ENCODE measurements around the gene LUZP2.

LUZP2 gene

DNA sequence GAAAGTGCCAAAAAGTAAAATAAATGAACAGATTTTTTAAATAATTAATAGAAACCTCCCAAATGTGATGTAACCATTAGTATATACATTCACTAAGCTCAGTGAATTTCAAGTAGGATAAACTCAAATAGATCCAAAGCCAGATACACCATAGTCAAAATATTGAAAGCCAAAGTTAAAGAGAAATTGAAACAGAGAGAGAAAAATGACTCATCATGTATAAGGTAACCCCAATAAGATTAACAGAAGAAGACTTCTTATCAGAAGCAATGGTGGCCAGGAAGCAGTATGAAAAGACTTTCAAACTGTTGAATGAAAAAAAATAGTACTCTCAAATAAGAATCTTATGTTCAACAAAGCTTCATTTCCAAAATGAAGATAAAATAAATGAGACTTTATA lies 70.5 kb downstream of the LUZP2 start:
- DNase-seq (ENCODE audit: low spot score): no peak

DNA sequence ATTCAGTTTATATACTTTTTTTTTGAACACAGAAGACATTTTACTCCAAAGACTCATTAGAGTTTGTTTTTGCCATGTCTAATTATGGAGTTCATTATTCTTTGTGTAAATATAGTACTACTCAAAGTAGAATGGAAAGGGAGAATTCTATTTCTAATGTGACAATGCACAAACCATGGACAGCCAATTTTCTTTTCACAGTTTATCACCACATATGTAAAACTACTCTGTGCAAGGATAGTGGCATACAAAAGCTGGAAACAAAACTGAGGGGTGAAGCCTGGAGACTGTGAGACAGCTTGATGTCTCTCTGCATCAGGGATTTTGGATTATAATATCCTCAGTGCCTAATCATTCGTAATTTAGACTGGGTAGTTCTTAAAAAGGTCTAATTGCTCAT lies 75.5 kb downstream of the LUZP2 start:
- DNase-seq (ENCODE audit: low spot score): no peak

DNA sequence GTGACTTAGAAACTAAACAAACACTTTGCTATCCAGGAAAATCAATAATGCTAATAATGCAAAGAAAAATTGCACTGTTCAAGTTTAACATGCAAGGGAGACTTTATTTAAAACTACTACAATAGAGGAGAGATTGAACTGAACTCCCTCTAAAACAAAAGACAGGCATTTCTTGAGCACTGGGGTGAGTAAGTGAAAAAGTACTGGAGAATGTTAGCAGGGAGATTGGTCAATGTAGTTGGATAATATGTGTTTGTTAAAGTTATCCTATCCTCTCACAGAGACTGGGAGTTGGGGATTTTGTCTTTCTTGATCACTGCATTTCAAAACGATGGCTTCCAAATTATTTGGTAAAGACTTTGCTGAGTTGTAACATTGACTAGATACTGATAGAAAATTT lies 77.6 kb downstream of the LUZP2 start:
- DNase-seq (ENCODE audit: low spot score): no peak

DNA sequence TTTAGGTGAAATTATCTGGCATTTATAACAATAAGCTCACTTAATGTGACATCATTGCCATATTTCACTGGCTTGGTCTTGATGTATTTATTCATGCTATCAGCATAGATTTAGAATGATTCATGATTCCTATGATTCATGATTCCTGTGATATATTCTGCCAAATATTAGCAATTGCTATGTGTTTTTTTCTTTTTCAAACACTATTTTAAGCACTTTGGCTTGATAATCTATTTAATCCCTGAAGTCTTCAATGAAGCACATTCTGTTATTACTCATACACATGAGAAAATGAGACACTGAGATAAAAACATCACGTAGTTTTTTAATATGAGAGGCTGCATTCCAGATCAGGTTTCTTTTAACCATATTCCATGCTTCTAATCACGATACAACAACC lies 78.5 kb downstream of the LUZP2 start:
- DNase-seq (ENCODE audit: low spot score): no peak

DNA sequence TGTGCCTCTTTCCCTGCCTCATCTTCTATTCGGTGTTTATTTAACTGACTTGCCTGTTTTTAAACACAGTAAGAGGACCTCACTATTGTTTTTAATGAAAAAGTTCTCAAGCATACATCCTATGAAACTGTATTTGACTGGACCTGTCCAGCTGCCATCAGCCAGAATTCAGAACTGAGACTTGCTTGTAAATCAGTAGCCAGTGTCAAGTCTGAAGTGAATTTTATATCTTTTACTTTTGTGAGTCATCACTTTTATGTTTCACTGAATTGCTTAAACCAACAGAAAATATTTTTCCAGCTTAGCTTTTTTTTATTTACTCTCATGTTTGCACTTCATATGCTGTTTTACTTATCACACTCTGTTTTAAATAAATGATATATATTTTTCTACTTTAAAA lies 88.3 kb downstream of the LUZP2 start:
- no peak for DNase-seq (ENCODE audit: low spot score)

DNA sequence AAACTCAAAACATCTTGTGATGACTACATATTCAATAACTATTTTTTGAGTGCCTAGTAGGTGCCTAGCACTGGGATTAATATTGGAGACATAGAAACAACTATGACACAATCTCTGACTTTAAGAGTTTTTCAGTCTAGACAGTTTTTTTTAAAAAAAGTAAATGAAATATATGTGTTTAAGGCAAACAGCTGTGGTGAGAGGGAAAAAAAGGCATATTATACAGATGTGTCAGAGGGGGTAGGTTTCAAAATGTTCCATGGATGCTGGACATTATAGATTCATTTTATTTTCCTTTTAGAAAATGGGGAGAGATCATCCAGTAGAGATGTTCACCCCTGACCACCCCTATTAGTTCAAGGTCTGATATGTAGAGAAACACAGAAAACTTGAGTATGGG lies 90.8 kb downstream of the LUZP2 start:
- DNase-seq (ENCODE audit: low spot score): no peak

DNA sequence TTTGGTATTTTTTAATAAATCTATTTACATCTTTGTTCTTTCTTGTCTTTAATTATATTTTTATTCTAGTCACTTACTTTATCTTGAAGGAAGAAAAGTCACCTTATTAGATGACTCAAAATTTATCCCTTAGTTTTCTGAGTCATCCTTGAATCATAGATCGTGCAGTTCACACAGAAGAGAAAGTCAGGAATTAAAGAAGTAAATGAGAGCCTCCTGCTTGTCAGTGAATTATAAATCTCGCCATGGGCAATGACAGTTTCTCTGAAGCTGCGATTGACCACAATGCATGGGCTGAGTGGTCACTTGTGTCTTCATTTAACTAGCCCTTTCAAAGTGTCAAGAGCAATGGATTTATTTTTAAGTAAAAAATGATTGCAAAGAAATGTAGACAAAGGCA lies 91.2 kb downstream of the LUZP2 start:
- no peak for DNase-seq (ENCODE audit: low spot score)

DNA sequence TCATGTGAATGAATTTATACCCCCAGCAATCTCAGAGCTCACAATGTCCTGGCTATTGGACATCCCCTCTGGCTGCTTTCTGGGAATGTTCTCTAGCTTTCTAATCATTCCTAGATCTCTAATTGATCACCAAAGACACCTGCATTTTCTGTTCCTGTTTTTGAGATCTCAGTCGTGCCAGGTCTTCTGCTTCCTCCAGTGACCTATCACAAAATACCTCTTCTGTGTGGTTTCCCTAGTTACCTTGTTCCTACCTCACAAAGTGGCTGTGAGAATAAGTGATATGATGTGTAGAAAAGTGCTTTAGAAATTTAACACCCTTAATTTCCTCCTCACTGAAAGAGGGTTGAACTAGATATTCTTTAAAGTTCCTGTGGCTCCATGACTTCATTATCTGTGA lies 92.2 kb downstream of the LUZP2 start:
- no peak for DNase-seq (ENCODE audit: low spot score)

DNA sequence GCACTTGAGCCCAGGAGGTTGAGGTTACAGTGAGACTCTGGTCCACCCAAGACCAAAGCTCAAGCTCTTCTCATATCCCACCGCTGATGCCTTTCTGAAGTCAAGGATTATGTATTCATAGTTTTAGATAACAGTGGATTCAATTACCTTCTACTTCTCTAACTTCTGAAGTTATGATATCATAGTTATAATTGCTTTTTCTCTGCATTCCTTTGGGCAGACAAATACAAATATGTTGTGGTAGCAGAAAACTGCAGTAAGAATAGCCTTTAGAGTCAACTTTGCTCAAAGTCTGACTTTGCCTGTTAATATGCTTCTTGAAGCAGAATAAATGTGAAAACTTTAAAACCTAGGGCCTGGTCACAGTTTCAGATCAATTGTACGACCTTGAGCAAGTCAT lies 94.4 kb downstream of the LUZP2 start:
- no peak for DNase-seq (ENCODE audit: low spot score)

DNA sequence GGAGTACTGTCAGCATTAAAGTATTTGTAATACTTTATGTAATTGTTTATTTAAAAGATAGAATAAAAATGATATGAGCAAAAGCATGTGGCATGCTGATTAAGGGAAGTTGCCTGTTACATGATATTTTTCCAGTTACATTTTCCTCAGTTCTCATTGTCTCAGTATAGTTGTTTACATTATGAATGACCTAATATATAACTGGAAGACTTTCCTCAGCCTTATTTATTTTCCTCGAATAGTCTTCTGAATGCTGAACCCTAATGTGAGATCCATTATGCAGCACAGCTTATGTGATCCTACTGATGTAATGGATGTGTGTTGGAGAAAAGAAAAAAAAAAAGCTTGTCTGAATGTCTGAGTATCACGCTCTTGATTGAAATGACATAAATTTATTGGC lies 95.5 kb downstream of the LUZP2 start:
- DNase-seq (ENCODE audit: low spot score): no peak

DNA sequence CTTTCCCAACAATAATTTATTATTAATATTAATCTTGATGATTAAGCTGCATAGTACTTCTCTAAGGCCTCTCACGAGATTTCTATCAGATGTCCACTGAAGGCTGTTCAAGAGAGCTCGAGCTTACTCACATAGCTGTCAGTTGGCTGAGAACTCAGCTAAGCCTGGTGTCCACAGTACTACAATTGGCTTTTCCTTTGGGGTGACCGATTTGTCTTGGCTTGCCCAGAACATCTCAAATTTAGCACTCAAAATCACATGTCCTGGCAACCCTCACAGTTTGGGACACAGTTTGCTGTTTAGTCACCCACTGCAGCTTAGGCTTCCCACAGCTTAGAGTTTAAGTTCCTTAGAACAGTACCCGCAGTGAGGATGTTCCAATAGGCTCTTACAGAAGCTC lies 96.5 kb downstream of the LUZP2 start:
- no peak for DNase-seq (ENCODE audit: low spot score)

DNA sequence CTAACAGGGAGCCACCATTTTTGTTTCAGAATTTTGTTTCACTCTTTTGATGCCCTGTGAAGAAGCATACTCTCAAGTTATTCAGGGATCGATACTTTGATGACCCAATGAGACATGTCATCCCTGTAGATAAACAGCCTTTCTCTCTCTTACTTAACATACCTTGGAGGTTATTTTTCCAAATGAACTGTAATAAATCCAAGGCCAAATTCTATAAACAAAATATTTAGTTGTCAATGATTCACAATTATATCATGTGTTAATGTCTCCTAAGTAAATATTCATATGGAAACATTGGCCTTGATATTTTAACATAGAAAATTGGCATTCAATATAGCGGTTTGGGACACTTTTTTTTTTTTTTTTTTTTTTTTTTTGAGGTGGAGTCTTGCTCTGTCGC lies 97.5 kb downstream of the LUZP2 start:
- DNase-seq (ENCODE audit: low spot score): no peak

DNA sequence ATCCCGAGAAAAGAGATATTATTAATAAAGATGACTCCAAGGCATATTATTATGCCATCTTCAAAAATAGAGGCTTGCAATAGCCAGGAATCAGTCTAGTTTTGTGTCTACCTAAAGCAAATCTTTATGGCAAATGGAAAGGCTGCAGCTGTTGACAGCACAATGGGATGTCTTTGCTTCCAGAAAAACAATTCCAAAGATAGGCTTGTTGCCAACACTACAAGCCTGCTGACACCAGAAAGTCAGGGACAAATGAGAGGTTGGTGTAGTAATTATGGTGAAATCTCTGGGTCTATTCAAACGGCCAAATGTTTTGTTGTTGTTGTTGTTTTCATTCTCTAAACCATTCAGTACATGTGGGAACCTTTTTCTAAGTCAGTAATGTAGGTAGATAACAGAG lies 101.8 kb downstream of the LUZP2 start:
- DNase-seq (ENCODE audit: low spot score): no peak

DNA sequence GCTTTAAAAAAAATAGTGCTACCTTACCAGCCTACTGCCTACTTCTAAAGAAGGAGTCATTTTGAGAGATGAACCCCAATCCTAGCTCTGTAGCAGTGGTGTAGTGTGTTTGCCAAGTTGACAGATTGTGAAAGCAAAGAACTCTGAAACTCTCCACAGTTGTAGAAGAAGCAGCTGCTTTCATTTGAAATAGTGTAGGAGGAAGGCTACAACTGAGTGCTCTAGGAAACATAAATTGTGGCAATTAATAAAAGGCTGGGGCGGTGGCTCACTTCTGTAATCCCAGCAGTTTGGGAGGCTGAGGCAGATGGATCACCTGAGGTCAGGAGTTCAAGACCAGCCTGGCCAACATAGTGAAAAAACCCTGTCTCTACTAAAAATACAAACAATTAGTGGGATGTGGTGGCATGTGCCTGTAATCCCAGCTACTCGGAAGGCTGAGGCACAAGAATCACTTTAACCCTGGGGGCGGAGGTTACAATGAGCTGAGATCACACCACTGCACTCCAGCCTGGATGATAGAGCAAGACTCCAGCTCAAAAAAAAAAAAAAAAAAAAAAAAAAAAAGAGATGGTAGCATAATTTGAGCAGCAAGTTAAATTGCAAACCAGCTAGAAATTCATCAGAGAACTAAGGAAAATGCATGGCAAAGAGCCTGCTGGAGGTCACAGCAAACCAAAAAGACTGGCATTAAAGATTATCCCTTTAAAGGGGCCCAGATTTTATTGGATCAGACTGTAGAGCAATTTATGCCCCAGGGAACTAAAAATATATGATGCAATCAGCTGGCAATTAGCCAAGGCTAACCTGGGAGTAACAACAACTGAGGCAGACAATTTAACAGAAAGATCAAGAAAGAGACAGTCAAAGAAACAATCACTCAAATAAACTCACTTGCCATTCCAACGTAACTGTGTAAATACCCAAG lies 112.6 kb downstream of the LUZP2 start:
- DNase-seq (ENCODE audit: low spot score): no peak

DNA sequence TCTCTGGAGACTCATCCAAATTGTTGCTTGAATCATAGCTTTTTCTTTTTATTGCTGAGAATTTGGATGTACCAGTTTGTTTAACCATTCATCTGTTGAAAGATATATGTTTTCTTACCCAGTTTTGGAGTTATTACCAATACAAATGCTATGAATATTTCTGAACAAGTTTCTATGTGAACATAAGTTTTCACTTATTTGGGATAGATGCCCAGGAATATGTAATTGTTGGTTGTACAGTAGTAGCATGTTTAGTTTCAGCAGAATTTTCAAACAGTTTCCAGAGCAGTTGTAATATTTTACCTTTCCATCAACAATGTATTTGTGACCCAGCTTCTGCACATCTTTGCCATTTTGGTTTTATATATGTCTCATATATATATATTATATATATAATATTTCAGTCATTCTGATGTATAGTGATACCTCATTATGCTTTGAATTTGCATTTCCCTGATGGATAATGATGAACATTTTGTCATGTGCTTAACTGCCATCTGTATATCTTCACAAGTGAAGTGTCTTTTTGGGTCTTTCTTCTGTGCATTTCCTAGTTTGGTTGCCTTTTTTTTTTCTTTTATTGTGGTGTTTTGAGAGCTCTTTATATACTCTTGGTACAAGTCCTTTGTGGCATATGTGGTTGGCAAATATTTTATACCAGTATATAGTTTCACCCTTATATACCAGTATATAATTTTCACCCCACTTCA lies 118.8 kb downstream of the LUZP2 start:
- no peak for DNase-seq (ENCODE audit: low spot score)

DNA sequence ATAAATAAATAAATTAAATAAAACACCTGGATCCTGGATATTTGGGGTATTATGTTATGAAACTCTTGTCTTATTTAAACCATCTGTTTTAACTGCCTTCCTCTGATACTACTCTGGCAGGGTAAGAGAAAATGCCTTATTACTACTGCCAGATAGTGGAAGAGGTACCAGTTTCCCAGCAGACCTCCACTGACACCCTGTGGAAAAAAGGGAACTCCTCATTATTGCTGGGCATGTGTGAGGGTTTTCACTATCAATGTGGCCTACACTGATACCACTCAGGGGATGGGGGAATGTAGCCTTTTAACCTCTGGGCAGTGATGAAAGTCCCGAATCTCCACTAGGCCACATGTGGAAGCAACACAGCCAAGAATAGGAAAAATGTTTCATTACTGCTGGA lies 121.0 kb downstream of the LUZP2 start:
- no peak for DNase-seq (ENCODE audit: low spot score)

DNA sequence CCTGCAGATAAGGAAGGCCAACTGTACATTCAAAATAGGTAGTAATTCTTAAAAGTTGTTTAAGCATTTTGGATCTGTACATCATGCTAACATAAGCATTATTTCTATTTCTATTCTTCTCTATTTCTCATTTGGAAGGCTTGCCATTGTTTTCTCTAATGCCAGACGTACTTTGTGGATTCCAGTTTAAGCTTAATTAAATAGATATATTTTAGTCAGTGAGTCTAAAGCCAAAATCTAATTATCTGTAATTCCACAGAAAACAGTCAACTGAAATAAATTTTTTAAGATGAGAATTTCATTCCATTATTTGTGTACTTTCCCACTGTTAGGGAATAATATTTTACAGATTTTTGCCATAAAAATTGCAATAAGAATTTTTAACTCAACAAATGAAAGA lies 123.0 kb downstream of the LUZP2 start:
- DNase-seq (ENCODE audit: low spot score): no peak

DNA sequence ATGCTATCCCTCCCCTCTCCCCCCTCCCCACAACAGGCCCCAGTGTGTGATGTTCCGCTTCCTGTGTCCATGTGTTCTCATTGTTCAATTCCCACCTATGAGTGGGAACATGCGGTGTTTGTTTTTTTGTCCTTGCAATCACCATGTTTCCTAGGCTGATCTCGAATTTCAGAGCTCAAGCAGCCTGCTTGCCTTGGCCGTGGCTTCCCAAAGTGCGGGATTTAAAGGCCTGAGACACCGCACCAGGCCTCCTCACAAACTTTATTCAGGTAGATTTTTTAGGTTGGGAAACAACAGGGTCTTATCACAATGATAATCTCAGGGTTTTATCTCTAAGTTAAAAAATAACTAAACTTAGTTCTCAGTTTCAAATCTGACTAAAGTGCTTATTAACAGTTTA lies 125.4 kb downstream of the LUZP2 start:
- DNase-seq (ENCODE audit: low spot score): no peak

DNA sequence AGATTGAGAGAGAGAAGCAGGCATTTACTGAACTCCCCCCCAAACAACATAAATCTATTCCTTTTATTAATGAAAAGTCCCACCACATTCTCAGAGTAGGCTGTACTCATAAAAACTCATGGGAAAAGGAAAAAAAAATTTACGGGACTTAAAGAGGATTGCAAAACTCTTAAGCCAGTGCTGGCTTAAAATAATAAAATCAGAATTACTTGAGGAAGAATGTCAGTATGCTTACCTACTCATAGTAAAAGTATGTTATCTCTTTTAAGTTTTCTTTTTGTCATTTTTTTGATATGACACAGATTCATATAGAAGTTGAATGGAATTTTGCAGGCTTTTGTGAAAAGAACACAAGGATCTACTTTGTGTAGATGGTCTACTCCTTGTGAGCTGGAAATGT lies 126.3 kb downstream of the LUZP2 start:
- no peak for DNase-seq (ENCODE audit: low spot score)

DNA sequence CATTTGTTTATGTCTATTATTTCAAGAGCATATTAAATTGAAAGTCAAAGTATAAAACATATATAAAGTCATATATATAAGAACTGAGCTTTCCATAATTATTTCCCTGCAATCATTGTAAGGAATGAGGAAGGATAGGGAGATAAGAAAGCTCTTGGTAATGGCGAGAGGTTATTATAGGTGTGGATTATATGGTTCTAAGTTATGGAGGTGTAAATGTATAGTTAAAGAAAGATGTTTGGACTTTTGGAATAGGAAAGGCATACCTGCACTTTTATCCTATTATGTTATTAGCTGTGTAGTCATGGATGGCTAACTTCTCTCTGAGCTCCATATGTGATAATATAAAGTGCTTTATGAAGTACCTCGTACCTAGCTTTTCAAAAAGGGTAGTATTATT lies 127.6 kb downstream of the LUZP2 start:
- DNase-seq (ENCODE audit: low spot score): no peak

DNA sequence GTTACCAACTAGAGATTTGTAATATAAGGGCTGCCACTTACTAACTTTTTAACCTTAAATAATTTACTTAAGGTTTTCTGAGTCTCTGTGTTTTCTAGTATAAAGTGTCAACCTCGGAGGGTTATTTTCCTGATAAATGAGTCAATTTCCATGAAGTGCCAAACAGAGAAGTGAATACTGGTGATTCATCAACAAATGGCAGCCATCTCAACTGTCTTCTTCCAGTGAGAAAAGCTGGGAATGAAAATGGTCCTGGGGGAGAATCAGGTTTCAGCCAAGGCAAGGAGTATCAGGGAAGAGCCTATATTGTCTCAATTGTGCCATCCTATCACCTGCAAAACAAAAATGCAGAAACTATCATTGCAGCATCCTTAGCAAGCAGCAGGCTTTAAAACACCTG lies 129.1 kb downstream of the LUZP2 start:
- DNase-seq (ENCODE audit: low spot score): no peak

DNA sequence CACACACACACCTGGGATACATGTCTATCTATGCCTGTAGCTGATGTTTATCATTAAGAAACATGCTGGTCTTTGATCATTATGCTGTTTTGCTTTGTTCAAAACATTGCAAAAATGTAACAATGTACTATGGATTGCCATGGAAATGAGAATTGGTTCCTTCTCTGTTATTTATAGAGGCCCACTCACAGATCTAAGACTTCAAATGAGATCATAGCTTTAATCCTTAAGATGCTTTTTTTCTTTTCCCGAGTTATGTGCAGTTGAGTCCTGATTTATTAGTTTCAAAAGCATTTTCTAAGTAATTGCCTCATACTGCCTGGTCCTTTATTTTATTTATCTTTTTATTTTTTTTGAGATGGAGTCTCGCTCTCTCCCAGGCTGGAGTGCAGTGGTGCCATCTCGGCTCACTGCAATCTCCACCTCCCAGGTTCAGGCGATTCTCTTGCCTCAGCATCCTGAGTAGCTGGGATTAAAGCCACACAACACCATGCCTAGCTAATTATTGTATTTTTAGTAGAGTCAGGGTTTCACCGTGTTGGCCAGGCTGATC lies 131.4 kb downstream of the LUZP2 start:
- DNase-seq (ENCODE audit: low spot score): no peak

DNA sequence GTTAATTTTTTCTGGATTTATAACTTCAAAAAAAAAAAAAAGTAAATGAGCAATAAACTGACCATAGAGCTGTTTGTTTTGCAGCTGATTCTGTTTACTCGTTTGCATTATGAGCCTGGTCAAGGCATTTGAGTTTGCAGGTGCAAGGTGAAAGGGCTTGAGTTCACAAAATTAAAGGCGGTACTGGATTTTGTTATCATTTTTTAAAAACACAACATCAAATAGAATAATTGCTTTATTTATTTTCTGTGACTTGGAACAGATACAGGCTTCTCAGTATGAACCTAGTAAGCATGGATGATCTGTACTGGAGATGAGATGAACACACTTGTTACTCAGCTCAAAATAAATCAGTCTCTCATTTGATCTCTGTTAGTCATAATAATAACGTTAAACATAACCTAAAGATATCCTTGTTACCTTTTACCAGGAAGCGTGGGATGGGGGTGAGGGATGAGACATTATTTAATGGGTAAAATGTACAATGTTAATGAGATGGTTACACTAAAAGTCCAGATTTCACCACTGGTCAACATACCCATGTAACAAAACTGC lies 137.8 kb downstream of the LUZP2 start:
- no peak for DNase-seq (ENCODE audit: low spot score)

All from left forelimb (tissue), 1 donor.